ENCODE measurements around the gene PNMA8C.
A peak's percentile ranks its signal among the peaks of the same experiment; 100 is the strongest.
"Not testable (repeated sequence)": the region's sequence is repeated elsewhere in the genome, so short reads cannot be mapped to it uniquely, and the experiment has no call there.

Gene PNMA8C

GRCh38 chr19:46447006-46447405 lies 18.3 kb upstream of the PNMA8C start:
- no peak for DNase-seq

DNA sequence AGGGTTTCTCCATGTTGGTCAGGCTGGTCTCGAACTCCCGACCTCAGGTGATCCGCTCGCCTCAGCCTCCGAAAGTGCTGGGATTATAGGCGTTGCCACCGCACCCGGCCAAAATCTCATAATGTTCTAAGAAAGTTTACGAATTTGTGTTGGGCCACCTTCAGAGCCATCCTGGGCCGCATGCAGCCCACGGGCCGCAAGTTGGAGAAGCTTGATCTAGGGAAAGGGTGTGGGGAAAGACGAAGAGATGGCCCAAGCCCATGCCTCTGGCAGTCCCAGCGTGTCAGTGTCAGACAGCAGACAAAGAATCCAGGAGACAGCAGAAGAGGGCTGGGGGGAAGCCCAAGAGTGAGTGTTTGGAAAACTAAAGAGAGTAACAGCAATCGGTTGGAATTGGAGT lies 17.3 kb upstream of the PNMA8C start:
- no peak for DNase-seq

DNA sequence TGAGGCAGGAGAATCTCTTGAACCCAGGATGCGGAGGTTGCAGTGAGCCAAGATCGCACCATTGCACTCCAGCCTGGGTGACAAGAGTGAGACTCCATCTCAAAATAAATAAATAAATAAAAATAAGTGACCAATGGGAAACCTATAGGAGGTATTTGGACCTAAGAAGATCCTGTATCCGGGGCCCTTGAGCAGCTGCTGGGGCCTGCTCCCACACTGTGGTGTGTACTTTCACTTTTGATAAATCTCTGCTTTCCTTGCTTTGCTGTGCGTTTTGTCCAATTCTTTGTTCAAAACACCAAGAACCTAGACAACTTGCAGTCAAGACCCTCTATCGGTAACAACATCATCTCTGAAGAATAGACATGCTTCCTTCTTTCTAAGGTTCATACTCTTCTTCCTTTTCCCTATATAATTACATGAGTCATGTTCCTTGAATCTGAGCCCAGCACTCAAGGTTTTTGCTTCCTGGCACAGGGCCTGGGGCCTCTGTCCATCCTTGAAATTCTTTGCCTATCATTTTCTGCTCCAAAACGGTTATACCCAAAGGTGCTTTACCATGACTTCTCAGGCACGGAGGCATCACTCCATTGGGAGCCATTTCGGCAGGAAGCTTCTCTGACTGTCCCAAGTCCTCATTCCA lies 14.2 kb upstream of the PNMA8C start:
- DNase-seq = no peak

- DNase-seq = no peak
Measured at GRCh38 chr19:46441866-46442265, 13.1 kb upstream of the PNMA8C start.

DNA sequence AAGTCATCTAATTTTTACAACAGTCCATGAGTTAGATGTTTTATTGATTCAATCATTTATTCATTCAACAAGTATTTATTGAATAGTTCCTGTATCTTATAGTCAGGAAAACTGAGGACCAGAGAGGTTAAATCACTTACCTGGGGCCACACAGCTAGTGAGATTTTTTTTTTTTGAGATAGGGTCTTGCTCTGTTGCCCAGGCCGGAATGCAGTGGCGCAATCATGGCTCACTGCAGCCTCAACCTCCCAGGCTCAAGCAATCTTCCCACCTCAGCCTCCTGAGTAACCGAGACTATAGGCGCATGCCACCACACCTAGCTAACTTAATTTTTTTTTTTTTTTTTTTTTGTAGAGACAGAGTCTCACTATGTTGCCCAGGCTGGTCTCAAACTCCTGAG lies 7.0 kb upstream of the PNMA8C start:
- DNase-seq = not testable (repeated sequence)

- no peak for DNase-seq
Measured at GRCh38 chr19:46435009-46435408, 6.3 kb upstream of the PNMA8C start.

DNA sequence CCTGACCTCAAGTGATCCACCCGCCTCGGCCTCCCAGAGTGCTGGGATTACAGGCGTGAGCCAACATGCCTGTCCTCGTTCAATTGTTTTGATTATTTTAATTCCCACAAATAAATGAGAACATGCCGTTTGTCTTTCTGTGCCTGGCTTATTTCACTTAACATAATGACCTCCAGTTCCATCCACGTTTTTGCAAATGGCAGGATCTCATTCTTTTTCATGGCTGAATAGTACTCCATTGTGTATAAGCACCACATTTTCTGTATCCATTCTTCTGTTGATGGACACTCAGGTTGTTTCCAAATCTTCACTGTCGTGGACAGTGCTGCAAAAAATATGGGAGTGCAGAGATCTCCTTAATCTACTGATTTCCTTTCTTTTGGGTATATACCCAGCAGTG lies 4.7 kb upstream of the PNMA8C start:
- DNase-seq = not testable (repeated sequence)

DNA sequence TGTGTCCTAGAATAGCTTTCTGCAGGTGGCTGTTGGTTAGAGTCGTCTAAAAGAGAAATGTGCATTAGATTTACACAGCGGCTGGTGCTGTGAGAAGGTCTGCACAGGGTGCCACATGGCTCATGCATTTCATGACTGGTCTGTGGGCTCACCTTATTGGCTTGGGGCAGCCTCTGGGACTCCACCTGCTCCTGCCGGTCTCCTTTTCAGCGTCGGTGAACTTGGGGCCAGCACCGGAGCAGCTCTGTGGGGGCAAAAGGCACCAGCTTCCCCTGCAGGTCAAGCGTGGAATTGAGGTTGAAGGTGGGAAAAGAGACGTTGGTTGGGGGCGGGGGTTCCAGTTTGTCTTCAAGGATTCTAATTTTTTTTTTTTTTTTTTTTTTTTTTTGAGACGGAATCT lies 3.1 kb upstream of the PNMA8C start:
- DNase-seq = no peak

GRCh38 chr19:46429999-46430398 lies 1.3 kb upstream of the PNMA8C start:
- DNase-seq = no peak

- DNase-seq = no peak
Measured at GRCh38 chr19:46427518-46428045, 1.2 kb downstream of the PNMA8C start.

- DNase-seq = peak; percentile 30
Measured at GRCh38 chr19:46426506-46427162, 2.1 kb downstream of the PNMA8C start.

DNA sequence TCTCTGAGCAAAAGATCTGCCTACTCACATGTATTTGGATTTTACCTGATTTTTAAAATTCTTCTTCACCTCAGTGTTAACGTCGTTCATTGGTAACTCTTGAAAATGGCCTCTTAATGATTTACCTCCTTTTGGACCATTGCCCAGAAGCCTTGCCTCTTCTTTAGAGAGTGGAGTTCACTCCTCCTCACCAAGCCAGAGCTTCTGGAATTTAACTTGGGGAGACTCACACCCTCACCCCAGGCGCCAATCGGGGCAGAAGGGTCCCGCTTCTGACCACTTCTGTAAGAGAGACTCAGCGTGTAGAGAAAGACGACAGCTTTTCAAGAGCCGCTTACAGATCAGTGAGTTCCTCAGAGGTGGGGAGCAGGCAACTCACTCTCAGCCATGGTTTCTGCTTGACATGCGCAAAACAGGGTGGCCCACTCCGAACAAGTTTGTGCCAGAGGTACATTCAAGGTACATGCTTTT lies 2.7 kb downstream of the PNMA8C start:
- no peak for DNase-seq

- DNase-seq = no peak
Measured at GRCh38 chr19:46423188-46423587, 5.5 kb downstream of the PNMA8C start.

DNA sequence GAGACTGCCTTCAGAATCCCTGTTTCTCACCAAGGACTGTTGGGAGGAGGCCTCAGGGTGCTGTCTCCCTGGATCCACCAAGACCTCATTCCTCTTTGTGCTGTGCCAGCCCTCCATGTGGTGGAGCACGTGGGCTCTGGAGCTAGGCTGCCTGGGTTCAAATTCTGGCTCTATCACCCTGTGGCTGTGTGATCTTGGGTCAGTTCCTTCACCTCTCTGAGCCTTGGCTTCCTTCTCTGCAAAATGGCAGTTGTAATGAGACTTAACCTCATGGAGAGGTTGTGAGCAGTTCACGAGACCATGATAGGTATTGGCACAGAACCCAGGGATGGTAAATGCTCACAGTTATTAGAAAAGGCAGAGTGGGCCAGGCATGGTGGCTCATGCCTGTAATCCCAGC lies 6.4 kb downstream of the PNMA8C start:
- DNase-seq = no peak

- DNase-seq = no peak
Measured at GRCh38 chr19:46420056-46420455, 8.7 kb downstream of the PNMA8C start.

- DNase-seq = peak; percentile 19
Measured at GRCh38 chr19:46415804-46416709, 12.7 kb downstream of the PNMA8C start.

DNA sequence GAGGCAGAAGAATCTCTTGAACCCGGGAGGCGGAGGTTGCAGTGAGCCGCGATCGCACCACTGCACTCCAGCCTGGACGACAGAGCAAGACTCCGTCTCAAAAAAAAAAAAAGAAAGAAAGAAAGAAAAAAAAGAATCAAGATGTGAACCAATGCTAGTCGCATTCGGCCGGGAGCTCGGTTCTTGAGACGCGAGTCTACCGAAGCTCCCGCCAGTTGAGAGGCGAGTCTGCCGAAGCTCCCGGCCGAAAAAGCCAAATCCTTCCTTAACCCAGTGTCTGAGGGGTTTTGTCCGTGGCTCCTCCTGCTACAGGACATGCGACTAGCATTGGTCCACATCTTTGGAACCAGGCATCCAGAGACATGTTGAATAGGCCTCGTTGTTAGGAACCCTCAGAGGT lies 13.8 kb downstream of the PNMA8C start:
- DNase-seq = not testable (repeated sequence)

- no peak for DNase-seq
Measured at GRCh38 chr19:46413262-46414031, 15.3 kb downstream of the PNMA8C start, which contains the start of gene CCDC8. CCDC8 (minus strand) TSS chr19:46413564; CDS start chr19:46412810, 754 bp downstream.

DNA sequence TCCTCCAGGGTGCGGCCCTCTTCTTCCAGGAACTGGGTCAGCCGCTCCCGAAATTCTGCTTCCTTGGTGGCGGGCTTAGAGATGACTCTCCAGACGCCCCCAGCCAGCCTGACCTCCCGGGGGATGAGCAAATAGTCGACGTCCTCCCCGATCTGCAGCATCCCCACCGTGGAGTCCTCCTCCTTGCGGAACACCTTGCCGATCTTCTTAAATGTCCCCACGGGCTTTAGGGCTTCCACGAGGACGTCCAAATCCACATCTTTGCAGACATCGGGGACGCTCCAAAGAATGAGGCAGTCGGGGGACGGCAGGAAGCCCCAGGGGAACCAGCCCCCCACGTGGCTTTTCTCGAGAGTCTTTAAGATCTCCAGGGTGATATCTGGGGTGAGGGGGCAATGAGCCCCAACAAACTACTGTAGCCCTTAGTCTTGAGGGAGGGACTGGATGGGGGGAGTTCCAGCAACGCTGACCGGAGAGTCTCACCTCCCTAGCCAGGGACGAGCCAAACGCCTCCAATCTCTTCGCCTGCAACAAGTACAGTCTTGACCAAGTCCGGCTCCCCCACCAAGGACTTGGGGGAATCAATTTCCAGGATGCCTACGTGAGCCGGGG lies 16.0 kb downstream of the PNMA8C start:
- no peak for DNase-seq

DNA sequence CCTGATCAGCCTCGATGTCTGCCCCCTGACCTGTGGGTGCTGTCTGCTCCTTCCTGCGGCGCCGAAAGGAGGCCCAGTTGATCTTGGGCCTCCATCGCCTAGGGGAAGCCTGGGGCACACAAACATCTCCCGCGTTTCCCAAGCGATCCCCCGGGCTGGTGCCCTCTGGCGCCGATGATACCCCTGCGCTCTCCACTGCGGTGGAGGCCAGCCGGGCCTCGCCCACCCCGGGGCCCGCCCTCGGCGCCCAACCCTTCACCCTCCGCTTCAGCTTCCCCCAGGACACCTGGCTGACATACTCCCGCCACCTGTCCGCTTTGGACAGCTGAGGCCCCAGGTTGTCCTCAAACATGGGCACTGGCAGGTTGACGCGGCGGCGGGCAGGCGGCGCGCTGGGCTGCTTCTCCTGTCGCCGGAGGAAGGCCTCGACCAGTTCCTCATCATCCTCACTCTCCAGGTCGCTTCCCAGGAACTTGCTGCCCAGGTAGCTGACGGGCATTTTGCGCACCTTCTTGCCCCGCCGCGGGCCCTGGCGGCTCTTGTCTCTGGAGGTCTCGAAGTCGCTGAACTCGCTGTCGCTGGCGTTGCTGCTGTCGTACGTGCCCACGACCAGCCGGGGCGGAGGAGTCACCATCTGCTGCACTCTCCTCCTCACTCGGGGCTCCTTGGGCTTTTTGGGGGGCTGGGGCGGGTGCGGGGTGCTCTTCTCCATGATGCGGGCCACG lies 16.6 kb downstream of the PNMA8C start:
- DNase-seq = no peak
